ENCODE data around the gene HOXB3.

GRCh38 chr17:48625495-48626244, 35.6 kb upstream of the HOXB3 start:
- TF ChIP-seq POLR2A (IDR thresholded peaks at IDR 0.05) = peak; percentile 52 to 75
- peak in 1 of 6 experiments; percentile 2 for TF ChIP-seq CTCF (IDR thresholded peaks at IDR 0.05)

Data from Peyer's patch (tissue), 4 donors.